Fibroblast of skin of left biceps (primary cell): ENCODE measurements around the gene ANKRD45.
A peak's percentile ranks its signal among the peaks of the same experiment; 100 is the strongest.
"Not testable (repeated sequence)": the region's sequence is repeated elsewhere in the genome, so short reads cannot be mapped to it uniquely, and the experiment has no call there.

ENCODE experiments used
- DNase-seq, 2 experiments: peaks; one replicate each; pipeline ENCODE4 v3.0.0-alpha.2; 2013; ENCODE audit warnings: low read depth in 2 of 2

The ANKRD45 gene, protein sequence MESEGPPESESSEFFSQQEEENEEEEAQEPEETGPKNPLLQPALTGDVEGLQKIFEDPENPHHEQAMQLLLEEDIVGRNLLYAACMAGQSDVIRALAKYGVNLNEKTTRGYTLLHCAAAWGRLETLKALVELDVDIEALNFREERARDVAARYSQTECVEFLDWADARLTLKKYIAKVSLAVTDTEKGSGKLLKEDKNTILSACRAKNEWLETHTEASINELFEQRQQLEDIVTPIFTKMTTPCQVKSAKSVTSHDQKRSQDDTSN

DNA sequence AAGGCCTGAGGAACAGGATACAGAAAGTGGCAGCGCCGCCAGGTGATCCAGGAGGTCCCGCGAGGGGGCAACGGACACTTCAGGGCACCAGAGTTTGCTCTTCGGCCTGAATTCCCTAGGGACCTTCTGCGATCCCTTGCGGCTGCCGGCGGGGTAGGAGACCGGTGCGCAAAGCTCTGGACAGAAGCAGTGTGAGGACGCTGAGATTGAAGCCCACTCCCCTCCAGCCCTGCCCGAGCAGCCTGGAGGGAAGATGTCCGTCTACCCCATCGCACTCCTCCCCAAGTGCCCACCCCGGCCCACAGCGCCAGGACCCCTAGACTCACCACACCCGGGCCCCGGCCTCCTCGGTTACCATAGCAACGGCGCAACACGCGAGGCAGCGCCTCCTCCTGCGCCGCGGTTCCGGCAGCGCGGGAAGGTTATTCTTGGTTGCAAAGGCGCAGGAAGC is at the start of gene ANKRD45:
TSS of gene ANKRD45 (minus strand) at position 361 of the 451 bp plus-strand sequence. CDS start 10,433 bp downstream, outside the sequence.
- DNase-seq: peak in 1 of 2 experiments; percentile 6

DNA sequence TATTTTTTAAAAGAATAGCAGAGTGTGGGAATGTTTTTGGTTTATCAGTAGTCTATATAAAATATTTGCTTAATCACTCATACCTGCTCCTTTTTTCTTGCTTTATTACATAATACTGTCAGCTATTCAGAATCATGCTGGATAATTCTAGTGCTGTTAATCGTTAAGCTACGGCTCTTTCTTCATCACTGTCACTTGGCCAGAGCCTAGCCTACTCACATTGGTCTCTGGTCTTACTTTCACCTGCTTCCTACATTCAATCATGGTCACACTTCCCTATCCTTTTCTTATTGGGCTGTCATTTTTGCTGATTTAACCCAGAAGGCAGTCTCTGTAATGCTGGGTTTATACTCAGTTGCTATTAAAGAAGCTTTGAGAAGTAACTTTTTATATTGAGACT is 47.6 kb upstream of the ANKRD45 start:
- no peak for DNase-seq

DNA sequence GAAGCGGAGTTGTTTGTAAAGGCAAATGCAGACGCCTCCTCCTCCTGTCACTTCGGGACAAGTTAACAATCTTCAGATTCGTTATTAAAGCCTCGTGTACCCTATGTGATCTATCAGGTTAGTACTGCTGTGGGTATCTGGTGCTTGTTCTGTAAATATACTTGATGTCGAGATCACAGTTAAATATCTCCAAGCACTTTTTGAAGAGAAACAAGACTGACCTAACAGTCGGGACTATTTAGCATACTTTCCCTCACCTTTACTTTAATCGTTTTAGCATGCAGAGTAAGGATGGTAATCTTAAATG is 45.8 kb upstream of the ANKRD45 start:
- no peak for DNase-seq

DNA sequence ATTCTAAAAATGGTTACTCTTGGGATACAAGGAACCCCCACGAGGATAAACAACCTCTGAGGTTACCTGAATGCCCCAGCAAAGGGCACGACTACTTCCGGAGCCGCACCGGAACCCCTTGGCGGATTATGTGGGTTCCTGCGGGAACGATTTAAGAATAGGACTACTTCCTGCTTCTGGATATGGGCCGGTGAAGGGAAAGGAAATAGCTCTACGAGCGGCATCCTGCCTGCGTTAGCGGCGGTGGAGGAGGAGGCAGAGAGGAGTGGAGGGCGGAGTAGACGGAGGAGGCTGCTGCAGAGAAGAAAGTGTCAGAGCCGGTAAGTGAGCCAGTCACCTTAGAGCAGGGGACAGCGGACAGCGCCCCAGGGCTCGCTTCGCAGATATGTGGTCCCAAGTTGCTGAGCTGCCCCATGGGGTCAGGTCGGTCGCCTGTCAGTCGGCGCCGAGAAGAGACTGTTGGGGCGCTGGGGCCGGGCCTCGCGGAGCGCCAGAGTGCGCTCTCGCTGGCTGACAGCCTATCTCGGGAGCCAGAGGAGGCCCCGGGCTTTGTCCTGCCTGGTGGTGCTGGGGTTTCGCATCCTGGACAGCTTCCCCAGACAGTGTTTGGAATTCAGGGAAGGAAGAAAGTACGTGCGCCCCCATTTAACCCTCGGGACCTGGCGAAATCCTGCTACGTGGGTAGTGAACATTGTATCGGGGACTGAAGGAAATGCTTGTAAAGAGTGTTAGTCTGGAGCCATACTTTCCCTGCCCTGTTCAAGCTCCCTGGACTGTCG is 45.3 kb upstream of the ANKRD45 start, which contains the start of gene KLHL20:
TSS of gene KLHL20 (plus strand) at position 223 of the 779 bp plus-strand sequence. CDS start 1,063 bp downstream, outside the sequence.
- DNase-seq: peak; percentile 81 to 82

DNA sequence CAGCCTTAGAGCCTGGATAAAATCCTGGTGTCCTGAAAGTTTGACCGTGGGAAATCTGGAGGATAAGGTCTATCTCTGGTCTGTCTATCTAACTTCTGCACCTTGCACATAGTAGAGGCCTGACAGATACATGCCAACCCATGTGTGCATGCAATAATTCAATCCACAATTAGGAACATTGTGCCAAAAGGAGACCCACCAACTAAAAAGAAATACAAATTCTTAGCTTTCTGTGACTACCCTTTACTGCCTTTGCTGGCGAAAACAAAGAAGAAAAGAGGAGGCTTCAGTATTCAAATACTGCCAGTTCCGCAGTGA is 44.7 kb upstream of the ANKRD45 start:
- no peak for DNase-seq

DNA sequence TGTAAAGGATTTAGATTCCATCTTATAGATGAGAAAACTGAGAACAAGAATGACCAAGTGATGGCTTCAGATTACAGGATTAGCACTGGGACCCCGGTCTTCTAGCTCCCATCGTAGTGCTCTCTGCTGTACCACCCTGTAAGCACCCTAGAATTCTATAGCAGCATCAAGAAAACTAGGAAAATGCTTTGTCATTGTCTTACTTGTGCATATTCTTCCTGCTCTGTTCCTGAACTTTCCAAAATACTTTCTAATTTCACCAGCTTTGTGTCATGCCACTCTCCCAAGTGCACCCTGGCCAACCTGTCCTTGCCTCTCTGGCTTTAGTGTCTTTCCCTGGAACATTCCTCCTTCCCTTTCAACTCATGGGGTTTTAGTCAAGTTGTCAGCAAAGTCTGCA is 39.1 kb upstream of the ANKRD45 start:
- DNase-seq: no peak

DNA sequence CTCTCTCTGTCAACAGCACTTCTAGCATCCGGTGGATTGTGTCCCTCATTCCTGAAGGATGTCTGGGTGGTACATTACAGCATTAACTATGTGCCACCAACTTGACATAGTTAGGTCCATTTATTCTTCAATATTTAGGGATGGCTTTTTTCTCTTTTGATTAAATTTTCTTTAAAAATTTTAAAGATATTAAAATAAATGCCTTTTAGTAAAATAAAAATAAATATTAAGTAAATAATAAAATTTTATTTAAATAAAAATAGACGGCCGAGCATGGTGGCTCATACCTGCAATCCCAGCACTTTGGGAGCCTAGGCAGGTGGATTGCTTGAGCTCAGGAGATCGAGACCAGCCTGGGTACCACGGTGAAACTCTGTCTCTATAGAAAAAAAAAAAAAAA is 35.5 kb upstream of the ANKRD45 start:
- DNase-seq: no peak

DNA sequence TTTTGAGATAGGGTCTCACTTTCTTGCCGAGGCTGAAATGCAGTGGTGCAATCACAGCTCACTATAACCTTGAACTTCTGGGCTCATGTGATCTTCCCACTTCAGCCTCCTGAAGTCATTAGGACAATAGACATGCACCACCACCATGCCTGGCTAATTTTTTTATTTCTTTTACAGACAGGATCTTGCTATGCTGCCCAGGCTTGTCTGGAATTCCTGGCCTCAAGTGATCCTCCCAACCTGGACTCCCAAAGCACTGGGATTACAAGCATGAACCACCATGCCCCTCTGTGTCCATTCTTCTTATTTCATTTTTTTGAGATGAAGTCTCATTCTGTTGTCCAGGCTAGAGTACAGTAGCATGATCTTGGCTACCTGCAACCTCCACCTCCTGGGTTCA is 33.1 kb upstream of the ANKRD45 start:
- DNase-seq: no peak

DNA sequence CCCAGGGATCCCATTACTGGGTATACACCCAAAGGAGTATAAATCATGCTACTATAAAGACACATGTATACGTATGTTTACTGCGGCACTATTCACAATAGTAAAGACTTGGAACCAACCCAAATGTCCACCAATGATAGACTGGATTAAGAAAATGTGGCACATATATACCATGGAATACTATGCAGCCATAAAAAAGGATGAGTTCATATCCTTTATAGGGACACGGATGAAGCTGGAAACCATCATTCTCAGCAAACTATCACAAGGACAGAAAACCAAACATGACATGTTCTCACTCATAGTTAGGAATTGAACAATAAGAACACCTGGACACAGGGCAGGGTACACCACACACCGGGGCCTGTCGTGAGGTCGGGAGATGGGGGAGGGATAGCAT is 31.6 kb upstream of the ANKRD45 start:
- DNase-seq: not testable (repeated sequence)

DNA sequence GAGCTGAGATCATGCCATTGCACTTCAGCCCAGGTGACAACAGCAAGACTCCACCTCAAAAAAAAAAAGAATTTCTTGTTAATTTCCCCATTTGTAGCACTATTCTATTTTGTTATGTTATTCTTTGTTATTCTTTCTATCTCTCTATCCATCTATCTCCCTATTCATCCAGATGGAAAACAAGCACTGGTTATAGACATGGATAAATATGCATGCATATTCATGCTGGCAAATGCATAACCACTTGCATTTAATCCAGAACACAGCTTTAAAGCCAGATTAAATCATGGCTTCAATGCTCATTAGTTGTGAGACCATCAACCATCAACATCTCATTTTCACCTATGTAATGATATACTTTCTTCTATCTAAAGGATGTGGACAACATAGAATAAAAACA is 23.6 kb upstream of the ANKRD45 start:
- no peak for DNase-seq

DNA sequence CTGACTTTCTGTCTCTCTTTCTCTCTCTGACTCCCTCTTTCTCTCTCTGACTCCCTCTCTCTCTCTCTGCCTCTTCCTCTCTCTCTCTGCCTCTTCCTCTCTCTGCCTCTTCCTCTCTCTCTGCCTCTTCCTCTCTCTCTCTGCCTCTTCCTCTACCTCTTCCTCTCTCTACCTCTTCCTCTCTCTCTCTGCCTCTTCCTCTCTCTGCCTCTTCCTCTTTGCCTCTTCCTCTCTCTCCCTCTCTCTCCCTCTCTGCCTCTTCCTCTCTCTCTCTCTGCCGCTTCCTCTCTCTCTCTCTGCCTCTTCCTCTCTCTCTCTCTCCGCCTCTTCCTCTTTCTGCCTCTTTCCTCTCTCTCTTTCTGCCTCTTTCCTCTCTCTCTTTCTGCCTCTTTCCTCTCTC is 18.6 kb upstream of the ANKRD45 start:
- no peak for DNase-seq

DNA sequence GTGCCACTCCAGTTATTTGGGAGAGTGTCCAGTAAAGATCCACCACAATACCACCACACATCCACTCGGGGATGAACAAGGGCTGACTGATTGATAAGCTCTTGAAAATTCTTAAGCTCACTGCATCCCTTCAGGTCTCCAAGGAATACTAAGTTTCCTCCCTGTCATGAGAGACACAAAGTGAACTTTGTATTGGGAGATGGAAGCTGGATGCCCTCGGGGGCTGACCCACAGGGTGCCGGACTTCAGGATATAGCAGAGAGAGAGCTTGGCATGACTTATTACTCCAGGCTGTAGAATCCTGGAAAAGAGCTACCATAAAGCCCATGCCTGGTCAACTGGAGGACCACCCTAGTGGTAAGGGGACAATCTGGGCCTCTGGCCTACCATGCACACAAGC is 15.5 kb upstream of the ANKRD45 start:
- DNase-seq: not testable (repeated sequence)

DNA sequence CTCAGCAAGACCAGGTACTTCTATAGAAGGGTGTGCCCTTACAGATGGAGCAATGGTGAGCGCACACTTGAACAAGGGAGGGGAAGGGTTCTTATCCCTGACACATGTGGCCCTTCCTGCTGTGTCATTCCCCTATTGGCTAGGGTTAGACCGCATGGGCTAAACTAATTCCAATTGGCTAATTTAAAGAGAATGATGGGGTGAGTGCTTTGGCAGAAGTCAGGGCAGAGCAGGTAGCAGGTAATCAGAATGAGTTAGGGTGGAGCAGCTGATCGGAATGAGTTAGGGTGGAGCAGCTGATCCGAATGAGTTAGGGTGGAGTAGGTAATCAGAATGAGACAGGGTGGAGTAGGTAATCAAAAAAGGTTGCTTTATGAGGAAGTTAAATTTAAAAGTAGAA is 14.2 kb upstream of the ANKRD45 start:
- DNase-seq: not testable (repeated sequence)

DNA sequence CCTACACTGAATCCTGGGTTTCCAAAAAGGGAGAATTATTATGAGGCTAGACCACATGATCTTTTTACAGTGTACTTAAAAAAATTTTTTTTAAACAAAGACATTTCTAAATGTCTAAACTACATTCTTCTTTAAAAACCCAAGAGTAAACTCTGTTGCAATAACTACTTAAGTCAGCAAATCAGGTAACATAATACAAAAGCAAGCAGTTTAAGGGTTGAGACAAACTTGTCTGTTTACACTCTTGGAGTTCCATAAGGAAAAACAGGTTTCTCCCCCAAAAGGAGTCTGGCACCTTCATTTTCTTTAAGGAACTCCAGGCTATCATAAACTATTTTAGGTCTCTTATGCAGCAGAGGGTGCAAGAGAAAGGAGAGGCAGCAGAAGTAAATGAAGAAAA is 12.5 kb upstream of the ANKRD45 start:
- DNase-seq: no peak

DNA sequence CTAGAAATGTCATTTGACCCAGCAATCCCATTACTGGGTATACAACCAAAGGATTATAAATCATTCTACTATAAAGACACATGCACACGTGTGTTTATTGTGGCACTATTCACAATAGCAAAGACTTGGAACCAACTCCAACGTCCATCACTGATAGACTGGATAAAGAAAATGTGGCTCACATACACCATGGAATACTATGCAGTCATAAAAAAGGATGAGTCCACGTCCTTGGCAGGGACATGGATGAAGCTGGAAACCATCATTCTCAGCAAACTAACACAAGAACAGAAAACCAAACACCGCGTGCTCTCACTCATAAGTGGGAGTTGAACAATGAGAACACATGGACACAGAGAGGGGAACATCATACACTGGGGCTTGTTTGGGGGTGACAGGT is 10.5 kb upstream of the ANKRD45 start:
- DNase-seq: not testable (repeated sequence)

DNA sequence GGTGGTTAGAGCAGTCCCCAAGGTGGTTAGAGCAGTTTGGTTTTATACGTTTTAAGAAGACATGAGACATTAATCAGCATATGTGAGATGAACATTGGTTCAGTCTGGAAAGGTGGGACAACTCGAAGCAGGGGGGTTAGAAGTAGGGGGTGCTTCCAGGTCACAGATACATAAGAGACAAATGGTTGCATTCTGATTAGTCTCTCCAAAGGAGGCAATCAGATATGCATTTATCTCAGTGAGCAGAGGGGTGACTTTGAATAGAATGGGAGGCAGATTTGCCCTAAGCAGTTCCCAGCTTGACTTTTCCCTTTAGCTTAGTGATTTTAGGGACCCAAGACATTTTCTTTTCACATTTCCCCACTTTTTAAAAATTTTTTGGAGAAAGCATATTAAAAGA is 4.8 kb upstream of the ANKRD45 start:
- DNase-seq: not testable (repeated sequence)

DNA sequence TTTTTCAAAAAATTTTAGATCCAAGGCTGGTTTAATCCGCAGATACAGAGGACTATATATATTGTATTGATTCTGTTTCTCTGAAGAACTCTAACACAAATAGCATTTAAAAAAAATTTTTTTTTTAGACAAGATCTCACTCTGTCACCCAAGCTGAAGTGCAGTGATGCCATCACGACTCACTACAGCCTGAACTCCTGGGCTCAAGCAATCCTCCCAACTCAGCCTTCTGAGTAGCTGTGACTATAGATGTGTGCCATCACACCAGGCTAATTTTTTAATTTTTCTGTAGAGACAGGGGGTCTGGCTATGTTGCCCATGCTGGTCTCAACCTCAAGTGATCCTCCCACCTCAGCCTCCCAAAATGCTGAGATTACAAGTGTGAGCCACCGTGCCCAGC is 3.0 kb downstream of the ANKRD45 start:
- no peak for DNase-seq

DNA sequence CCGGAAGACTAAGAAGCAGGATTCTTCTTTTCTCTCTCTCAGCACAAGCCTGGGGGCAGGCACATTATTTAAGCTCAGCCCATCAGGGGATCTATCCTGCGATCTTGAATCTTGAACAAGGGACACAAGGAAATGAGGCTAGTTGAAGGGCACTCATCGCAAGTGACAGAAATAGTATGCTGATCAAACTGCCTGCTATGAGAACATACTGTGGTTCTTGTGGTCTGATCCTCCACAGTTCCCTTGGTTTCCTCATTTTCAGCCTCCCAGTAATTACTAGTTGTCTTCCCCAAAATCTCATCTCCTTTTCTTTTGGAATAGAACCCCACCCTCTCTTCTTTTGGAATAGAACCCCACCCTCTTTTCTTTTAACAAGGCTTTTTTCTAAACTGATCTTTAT is 6.5 kb downstream of the ANKRD45 start:
- no peak for DNase-seq

DNA sequence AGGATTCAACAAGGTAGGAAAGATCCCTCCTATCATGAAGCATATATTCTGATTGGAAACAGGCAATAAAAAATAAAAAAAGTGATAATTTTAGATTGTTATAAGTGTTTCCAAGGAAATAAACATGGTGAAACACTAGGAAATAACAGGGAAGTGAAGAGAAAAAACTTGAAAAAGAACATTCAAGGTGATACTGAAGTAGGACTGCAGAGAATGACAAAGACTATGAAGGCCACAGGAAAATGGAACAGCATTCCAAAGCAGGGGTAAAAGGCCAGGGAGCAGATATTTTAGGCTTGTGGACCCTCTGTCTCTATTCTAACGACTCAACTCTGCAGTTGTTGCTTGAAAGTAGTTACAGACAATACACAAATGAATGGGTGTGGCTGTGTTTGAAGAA is 7.9 kb downstream of the ANKRD45 start:
- DNase-seq: no peak

DNA sequence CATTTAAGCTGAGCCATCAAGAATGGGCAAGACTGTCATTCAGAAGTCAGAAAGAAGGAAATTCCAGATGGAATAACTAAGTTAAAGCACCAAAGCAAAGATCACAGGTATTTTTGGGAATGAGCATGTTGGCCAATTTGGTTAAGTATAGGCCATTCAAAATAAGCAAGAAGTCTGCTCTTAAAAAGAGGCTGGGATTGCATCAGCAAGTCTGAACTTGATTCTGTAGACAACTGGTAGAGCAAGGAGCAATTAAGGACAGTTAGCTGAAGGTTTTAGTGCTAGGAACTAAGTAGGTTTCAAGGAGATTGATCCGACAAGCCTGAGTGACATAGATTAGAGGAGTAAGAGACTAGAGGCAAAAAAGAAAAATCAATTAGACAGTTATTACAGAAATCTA is 8.4 kb downstream of the ANKRD45 start:
- DNase-seq: no peak

DNA sequence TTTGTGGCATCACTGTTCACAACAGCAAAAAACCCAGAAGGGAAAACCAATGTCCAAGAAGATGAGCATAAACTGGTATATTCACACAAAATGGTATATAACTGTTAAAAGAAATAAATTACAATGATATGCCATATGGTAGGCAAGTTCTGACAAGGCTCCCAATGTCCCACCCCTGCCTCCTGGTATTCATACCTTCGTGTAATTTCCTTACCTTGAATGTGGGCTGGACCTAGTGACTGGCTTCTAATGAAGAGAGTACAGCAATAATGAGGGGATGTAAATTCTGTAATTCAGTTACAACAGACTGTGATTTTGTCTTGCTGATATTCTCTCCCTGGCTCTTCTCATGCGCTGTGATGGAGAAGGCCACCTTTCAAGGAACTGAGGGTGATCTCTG is 9.3 kb downstream of the ANKRD45 start:
- DNase-seq: no peak

DNA sequence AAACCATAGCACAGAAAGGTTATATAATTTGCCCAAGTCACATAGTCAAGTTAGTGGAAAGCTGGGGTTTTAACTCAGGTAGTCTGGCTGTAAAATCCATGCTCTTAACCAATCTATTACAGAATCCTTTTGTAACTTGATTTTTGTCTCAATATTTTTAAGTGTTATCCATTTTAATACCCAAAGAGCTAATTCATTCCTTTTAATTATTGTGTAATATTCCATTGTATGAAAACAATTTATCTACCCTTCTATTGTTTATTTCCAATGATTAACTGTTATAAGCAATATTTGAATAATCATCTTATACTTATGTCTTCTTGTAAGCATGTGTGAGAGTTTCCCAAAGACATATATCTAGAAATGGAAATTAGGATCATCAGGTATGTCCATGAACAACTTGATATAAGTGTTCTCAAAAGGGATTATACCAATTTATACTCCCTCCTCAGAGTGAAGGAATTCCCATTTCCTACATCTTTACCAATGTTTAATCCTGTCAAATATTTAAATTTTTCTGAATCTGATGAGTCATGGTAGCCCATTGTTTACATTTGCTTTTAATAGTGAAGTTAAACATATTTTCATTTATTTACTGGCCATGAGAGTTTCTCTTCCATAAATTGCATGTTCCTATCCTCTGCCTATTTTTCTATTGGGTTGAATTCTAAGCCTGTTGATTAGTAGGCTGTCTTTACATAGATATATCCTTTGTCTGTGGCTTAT is 20.6 kb downstream of the ANKRD45 start:
- no peak for DNase-seq

DNA sequence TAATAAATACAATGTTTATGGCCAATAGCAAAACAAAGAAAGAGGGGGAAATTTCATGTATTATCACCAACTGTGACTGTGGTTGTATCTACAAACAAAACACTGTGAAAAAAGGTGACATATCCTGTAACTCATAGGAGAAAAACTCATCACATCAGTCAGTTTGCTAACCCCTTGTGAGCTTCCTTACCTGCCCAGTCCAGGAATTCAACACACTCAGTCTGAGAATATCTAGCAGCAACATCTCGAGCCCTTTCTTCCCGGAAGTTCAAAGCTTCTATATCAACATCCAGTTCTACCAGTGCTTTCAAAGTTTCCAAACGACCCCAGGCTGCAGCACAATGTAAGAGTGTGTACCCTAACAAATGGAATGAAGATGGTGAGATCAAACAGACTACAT is 23.0 kb downstream of the ANKRD45 start:
- DNase-seq: no peak
